Left lung (tissue), 10 donors: ENCODE results near the gene NT5DC2. TPM values are rescaled to one million over a fixed set of nuclear protein-coding genes. Genes with fewer than 3 reads are reported as not detected.

ENCODE experiments used
- ATAC-seq: fragments of 200-7000 bp; cut with Tn5 transposase; one replicate; pipeline ENCODE4 v1.9.1; 2020; ENCODE audit warnings: moderate library complexity
- DNase-seq, 4 donors: peaks; one replicate each; pipeline ENCODE4 v3.0.0-alpha.2; 2013 to 2020
- H3K27ac ChIP-seq, 2 donors: fragments of 200-600 bp; sonication (generic) in 1 of 2; one replicate each; pipeline versions ENCODE4 v1.5.0 to v1.8.0; 2020 to 2021
- H3K27me3 ChIP-seq, 2 donors: fragments of 200-600 bp; sonication (generic) in 1 of 2; one replicate each; pipeline versions ENCODE4 v1.5.0 to v1.8.0; 2020 to 2021
- H3K36me3 ChIP-seq, 2 donors: fragments of 200-600 bp; sonication (generic) in 1 of 2; one replicate each; pipeline versions ENCODE4 v1.5.0 to v1.8.0; 2020 to 2021
- H3K4me1 ChIP-seq, 2 donors: fragments of 200-600 bp; one replicate each; pipeline ENCODE4 v1.8.0; 2021
- H3K4me3 ChIP-seq, 2 donors: fragments of 200-600 bp; sonication (generic) in 1 of 2; one replicate each; pipeline versions ENCODE4 v1.5.0 to v1.8.0; 2020 to 2021; ENCODE audit warnings: mild to moderate bottlenecking in 1 of 2
- H3K9me3 ChIP-seq, 2 donors: fragments of 200-600 bp; sonication (generic) in 1 of 2; one replicate each; pipeline versions ENCODE4 v1.5.0 to v1.8.0; 2020 to 2021
- intact Hi-C, 2 donors: fragments of 100-400 bp; cut with DNase I; formaldehyde crosslinking; loops; one replicate each; pipeline versions ENCODE4 v1.11.2 to v1.14.2; 2022
- polyA plus RNA-seq, 6 donors: library from polyadenylated mRNA; unstranded; fragments of 120-200 nt; gene quantifications; one replicate each; pipeline ENCODE4 v1.2.1, GENCODE V29; 2013; ENCODE audit not compliant: insufficient read length in 6 of 6
- total RNA-seq, 2 donors: library from RNA; stranded (reverse); fragmentation: NEBNext Ultra II Directional; extraction: Animal tissue kit (Norgen Biotek cat#: 25700); gene quantifications; one replicate each; pipeline ENCODE4 v1.2.1, GENCODE V29; 2021
- TF ChIP-seq, protein P1 (sequence below), 2 donors: fragments of 200-600 bp; sonication (generic) in 1 of 2; IDR thresholded peaks; one replicate each; pipeline versions ENCODE4 v1.5.0 to v1.8.0; 2021; ENCODE audit warnings: antibody characterized with exemption in 2 of 2
- donor health status: DM: no; HTN: yes; CAD: no.
- donor health status: DM: no; HTN: no; CAD: no.

Gene NT5DC2
- total and polyA plus RNA-seq, 8 donors = 81.8 to 365 (median 247) TPM

GRCh38 chr3:52511509-52511908 lies 22.1 kb downstream of the NT5DC2 start:
- Histone ChIP-seq H3K4me3 (no peak overlapping the region), H3K27ac (no peak overlapping the region), H3K9me3 (no peaks in the 10 kb centered on the region), H3K4me1 (no peaks in the 10 kb centered on the region), H3K27me3 (no peaks in the 10 kb centered on the region), H3K36me3 (peaks cover 0 to 97% of the 10 kb centered on the region in 2 donors)
- DNase-seq (no peak), ATAC-seq (no peak)
- TF ChIP-seq, protein P1, sequence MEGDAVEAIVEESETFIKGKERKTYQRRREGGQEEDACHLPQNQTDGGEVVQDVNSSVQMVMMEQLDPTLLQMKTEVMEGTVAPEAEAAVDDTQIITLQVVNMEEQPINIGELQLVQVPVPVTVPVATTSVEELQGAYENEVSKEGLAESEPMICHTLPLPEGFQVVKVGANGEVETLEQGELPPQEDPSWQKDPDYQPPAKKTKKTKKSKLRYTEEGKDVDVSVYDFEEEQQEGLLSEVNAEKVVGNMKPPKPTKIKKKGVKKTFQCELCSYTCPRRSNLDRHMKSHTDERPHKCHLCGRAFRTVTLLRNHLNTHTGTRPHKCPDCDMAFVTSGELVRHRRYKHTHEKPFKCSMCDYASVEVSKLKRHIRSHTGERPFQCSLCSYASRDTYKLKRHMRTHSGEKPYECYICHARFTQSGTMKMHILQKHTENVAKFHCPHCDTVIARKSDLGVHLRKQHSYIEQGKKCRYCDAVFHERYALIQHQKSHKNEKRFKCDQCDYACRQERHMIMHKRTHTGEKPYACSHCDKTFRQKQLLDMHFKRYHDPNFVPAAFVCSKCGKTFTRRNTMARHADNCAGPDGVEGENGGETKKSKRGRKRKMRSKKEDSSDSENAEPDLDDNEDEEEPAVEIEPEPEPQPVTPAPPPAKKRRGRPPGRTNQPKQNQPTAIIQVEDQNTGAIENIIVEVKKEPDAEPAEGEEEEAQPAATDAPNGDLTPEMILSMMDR (IDR thresholded peaks at IDR 0.05) = no peak
- intact Hi-C loops = no loop called here

GRCh38 chr3:52509753-52510328 lies 23.8 kb downstream of the NT5DC2 start:
- Histone ChIP-seq H3K9me3 (no peaks in the 10 kb centered on the region), H3K36me3 (peaks cover 0 to 97% of the 10 kb centered on the region in 2 donors), H3K27me3 (no peaks in the 10 kb centered on the region), H3K27ac (no peak overlapping the region), H3K4me3 (no peak overlapping the region), H3K4me1 (no peaks in the 10 kb centered on the region)
- intact Hi-C loops = no loop called here
- no peak for DNase-seq
- ATAC-seq = no peak
- TF ChIP-seq, protein P1 (IDR thresholded peaks at IDR 0.05) = no peak

DNA sequence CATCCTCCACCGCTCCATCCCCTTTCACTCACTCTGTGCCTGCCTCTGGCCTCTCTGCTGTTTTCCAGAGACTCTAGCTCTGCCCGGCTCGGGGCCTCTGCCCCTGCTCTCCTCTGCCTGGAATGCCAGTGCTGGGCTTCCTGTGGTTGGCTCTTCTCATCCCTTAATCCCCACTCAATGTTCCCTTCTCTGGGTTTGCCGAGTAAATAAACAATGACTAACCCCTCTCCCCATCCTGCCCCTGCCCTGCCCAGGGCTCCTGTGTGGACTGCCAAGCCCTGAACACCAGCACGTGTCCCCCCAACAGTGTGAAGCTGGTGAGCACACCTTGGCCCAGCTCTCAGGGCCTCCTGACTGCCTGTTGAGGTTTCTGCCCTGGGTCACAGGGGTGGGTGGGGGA lies 26.3 kb downstream of the NT5DC2 start:
- TF ChIP-seq, protein P1 (IDR thresholded peaks at IDR 0.05) = no peak

DNA sequence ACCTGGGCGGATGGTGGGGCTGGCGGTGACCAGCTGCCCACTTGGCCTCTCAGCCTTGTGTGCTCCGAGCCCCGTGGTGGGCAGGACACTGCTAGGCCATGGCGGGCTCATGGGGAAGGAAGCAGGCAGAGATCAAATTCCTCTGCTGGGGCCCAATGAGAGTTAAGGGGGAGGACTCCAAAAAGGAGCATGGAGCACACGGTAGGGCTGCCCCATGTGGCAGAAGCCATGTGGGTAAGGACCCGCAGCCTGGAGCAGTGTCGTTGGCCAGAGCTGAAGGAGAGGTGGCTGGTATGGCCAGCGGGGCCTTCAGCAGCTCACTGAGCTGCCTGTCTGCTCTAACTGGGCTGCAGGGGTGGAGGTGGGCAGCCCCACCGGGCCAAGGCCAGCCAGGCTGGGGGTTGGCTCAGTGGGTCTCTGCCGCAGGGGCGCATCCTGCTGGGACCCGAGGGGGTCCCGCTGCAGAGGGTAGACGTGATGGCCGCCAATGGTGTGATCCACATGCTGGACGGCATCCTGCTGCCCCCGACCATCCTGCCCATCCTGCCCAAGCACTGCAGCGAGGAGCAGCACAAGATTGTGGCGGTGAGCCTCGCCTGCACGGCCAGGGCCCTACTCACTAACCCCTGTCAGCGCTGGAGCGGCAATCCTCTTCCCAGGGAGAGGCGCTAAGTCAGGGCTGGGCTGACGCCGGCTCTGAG lies 27.2 kb downstream of the NT5DC2 start:
- Histone ChIP-seq H3K27ac (no peak overlapping the region), H3K4me3 (no peak overlapping the region), H3K27me3 (no peaks in the 10 kb centered on the region), H3K4me1 (no peaks in the 10 kb centered on the region), H3K36me3 (peaks cover 0 to 93% of the 10 kb centered on the region in 2 donors), H3K9me3 (no peaks in the 10 kb centered on the region)
- intact Hi-C loops = no loop called here
- TF ChIP-seq, protein P1 (IDR thresholded peaks at IDR 0.05) = no peak
- DNase-seq (no peak), ATAC-seq (no peak)

More for the DNA sequence above, 26.3 kb downstream of the NT5DC2 start:
- DNase-seq = no peak
- no peaks in the 10 kb centered on the region for H3K4me1 ChIP-seq
- no peaks in the 10 kb centered on the region for H3K9me3 ChIP-seq
- ATAC-seq = peak; percentile 53
- no peak overlapping the region for H3K27ac ChIP-seq
- no peak overlapping the region for H3K4me3 ChIP-seq
- intact Hi-C loops = no loop called here
- H3K27me3 ChIP-seq = no peaks in the 10 kb centered on the region
- H3K36me3 ChIP-seq = peaks cover 0 to 95% of the 10 kb centered on the region in 2 donors

DNA sequence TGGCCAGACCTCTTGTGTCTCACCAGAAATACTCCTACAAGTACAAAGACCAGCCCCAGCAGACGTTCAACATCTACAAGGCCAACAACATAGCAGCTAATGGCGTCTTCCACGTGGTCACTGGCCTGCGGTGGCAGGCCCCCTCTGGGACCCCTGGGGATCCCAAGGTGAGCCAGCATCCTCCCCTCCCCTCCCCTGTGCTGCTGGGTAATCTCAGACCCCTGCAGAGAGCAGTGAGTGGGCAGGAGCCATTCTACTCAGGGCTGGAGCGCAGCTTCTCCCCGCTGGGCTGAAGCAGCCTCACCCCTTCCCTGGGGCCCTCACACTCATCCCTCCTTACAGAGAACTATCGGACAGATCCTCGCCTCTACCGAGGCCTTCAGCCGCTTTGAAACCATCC lies 28.7 kb downstream of the NT5DC2 start:
- TF ChIP-seq, protein P1 (IDR thresholded peaks at IDR 0.05) = no peak
- ATAC-seq (no peak), DNase-seq (no peak)
- intact Hi-C loops = no loop called here
- H3K9me3 ChIP-seq = no peaks in the 10 kb centered on the region
- no peaks in the 10 kb centered on the region for H3K27me3 ChIP-seq
- no peak overlapping the region for H3K4me3 ChIP-seq
- H3K27ac ChIP-seq = no peak overlapping the region
- H3K36me3 ChIP-seq = peaks cover 0 to 79% of the 10 kb centered on the region in 2 donors
- H3K4me1 ChIP-seq = peaks cover 0 to 6% of the 10 kb centered on the region in 2 donors
